Suppressor macrophage treated with lipopolysaccharide for 1 hour (primary cell): Measurements from ENCODE around the gene PLD1.
"Not testable (repeated sequence)": the region's sequence is repeated elsewhere in the genome, so short reads cannot be mapped to it uniquely, and the experiment has no call there.

Experiments used
- DNase-seq, 3 donors: peaks; one replicate each; pipeline ENCODE4 v3.0.0-alpha.2; 2020 to 2022

Gene PLD1

GRCh38 chr3:171649911-171650592 lies 160.2 kb downstream of the PLD1 start:
- peak in 1 of 3 donors; percentile 17 for DNase-seq

- no peak for DNase-seq
Observed at GRCh38 chr3:171649267-171649666, 161.0 kb downstream of the PLD1 start.

- peak in 1 of 3 donors; percentile 13 for DNase-seq
Observed at GRCh38 chr3:171648069-171648468, 162.2 kb downstream of the PLD1 start.

GRCh38 chr3:171646357-171647133 lies 163.7 kb downstream of the PLD1 start:
- peak; percentile 42 to 62 (median 52) for DNase-seq

- no peak for DNase-seq
Observed at GRCh38 chr3:171644681-171645080, 165.6 kb downstream of the PLD1 start.

- no peak for DNase-seq
Observed at GRCh38 chr3:171643681-171644080, 166.6 kb downstream of the PLD1 start.

- no peak for DNase-seq
Observed at GRCh38 chr3:171643033-171643432, 167.2 kb downstream of the PLD1 start.

GRCh38 chr3:171640520-171641412 lies 169.5 kb downstream of the PLD1 start:
- DNase-seq = no peak

- peak; percentile 48 to 80 (median 77) for DNase-seq
Observed at GRCh38 chr3:171636666-171637065, 173.6 kb downstream of the PLD1 start.

GRCh38 chr3:171632766-171633165 lies 177.5 kb downstream of the PLD1 start:
- no peak for DNase-seq

- DNase-seq = not testable (repeated sequence)
Observed at GRCh38 chr3:171626799-171627198, 183.5 kb downstream of the PLD1 start.

GRCh38 chr3:171622126-171622525 lies 188.2 kb downstream of the PLD1 start:
- DNase-seq = no peak

GRCh38 chr3:171620825-171621434 lies 189.4 kb downstream of the PLD1 start:
- peak; percentile 56 to 64 (median 60) for DNase-seq

- DNase-seq = no peak
Observed at GRCh38 chr3:171616798-171617197, 193.5 kb downstream of the PLD1 start.

- peak; percentile 40 to 50 (median 46) for DNase-seq
Observed at GRCh38 chr3:171615686-171616085, 194.6 kb downstream of the PLD1 start.

- DNase-seq = no peak
Observed at GRCh38 chr3:171615281-171615680, 195.0 kb downstream of the PLD1 start.

- peak; percentile 24 to 54 (median 51) for DNase-seq
Observed at GRCh38 chr3:171614318-171614921, 195.9 kb downstream of the PLD1 start.

GRCh38 chr3:171607452-171607851 lies 202.8 kb downstream of the PLD1 start:
- DNase-seq = no peak

- DNase-seq = no peak
Observed at GRCh38 chr3:171606151-171606751, 204.0 kb downstream of the PLD1 start.

GRCh38 chr3:171604370-171604769 lies 205.9 kb downstream of the PLD1 start:
- no peak for DNase-seq

- no peak for DNase-seq
Observed at GRCh38 chr3:171602072-171602471, 208.2 kb downstream of the PLD1 start.

- no peak for DNase-seq
Observed at GRCh38 chr3:171600030-171600429, 210.3 kb downstream of the PLD1 start.
